NCI-H510A (cell line): ENCODE results near the gene INKA2.

Experiments used
- DNase-seq: peaks from one replicate; lab custom pipeline; 2025; lab: John Stamatoyannopoulos, UW

INKA2 gene

GRCh38 chr1:111732718-111733117, 6.5 kb downstream of the INKA2 start:
- DNase-seq, result no peak

- DNase-seq, result no peak
Observed at GRCh38 chr1:111731956-111732355, 7.2 kb downstream of the INKA2 start.

GRCh38 chr1:111730706-111731105, 8.5 kb downstream of the INKA2 start:
- no peak for DNase-seq

- no peak for DNase-seq
Observed at GRCh38 chr1:111729946-111730681, 9.1 kb downstream of the INKA2 start.

GRCh38 chr1:111729271-111729921, 9.8 kb downstream of the INKA2 start:
- DNase-seq, result no peak

- no peak for DNase-seq
Observed at GRCh38 chr1:111727056-111727455, 12.1 kb downstream of the INKA2 start.

GRCh38 chr1:111725192-111725591, 14.0 kb downstream of the INKA2 start:
- DNase-seq, result no peak

- DNase-seq, result no peak
Observed at GRCh38 chr1:111723871-111724270, 15.3 kb downstream of the INKA2 start.

- DNase-seq, result no peak
Observed at GRCh38 chr1:111723091-111723806, 15.9 kb downstream of the INKA2 start.

- no peak for DNase-seq
Observed at GRCh38 chr1:111720977-111721786, 18.0 kb downstream of the INKA2 start.

- DNase-seq, result no peak
Observed at GRCh38 chr1:111720274-111720976, 18.8 kb downstream of the INKA2 start.

GRCh38 chr1:111719674-111720132, 19.5 kb downstream of the INKA2 start:
- DNase-seq, result no peak

- DNase-seq, result no peak
Observed at GRCh38 chr1:111719135-111719534, 20.1 kb downstream of the INKA2 start.

- DNase-seq, result no peak
Observed at GRCh38 chr1:111717450-111717849, 21.7 kb downstream of the INKA2 start.

GRCh38 chr1:111716333-111716732, 22.9 kb downstream of the INKA2 start:
- no peak for DNase-seq

GRCh38 chr1:111709986-111710385, 29.2 kb downstream of the INKA2 start:
- no peak for DNase-seq

- no peak for DNase-seq
Observed at GRCh38 chr1:111707906-111708305, 31.3 kb downstream of the INKA2 start.

GRCh38 chr1:111706921-111707320, 32.3 kb downstream of the INKA2 start:
- DNase-seq, result no peak

- DNase-seq, result no peak
Observed at GRCh38 chr1:111705841-111706240, 33.4 kb downstream of the INKA2 start.

- DNase-seq, result no peak
Observed at GRCh38 chr1:111704776-111705175, 34.4 kb downstream of the INKA2 start.

GRCh38 chr1:111704240-111704639, 35.0 kb downstream of the INKA2 start:
- no peak for DNase-seq
